KG1 (cell line): Measurements from ENCODE around the gene LSM4.

ENCODE experiments used
- DNase-seq: peaks from one replicate; lab custom pipeline; 2025; lab: John Stamatoyannopoulos, UW

The LSM4 gene

DNA sequence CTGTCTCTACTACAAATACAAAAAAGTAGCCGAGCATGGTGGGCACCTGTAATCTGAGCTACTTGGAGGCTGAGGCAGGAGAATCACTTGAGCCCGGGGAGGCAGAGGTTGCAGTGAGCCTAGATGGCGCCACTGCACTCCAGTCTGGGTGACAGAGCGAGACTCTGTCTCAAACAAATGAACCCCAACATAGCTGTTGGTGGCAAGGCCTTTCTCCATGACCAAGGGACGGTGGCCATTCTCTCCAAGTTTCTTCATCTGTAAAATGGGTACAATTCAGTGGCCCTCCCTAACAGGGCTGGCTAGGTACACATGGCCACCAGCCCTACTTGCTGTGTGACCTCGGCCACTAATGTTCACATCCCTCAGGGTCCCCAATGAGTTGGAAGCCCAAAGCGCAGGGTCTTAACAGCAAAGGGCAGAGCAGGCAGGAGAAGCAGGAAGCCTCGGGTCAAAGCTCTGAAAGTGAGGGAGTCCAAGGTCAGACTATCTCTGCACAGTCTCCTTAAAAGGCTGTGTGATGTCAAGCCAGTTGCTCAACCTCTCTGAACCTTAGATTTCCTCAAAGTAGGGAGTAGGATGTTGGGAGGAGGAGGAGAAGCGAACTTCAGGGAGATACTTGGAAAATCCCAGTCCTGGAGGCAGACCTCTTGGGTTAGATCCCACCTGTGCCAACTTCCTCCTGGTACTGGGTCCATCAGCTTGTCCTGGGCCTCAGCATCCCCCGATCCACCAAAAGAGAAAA, 44.2 kb downstream of the LSM4 start:
- no peak for DNase-seq

DNA sequence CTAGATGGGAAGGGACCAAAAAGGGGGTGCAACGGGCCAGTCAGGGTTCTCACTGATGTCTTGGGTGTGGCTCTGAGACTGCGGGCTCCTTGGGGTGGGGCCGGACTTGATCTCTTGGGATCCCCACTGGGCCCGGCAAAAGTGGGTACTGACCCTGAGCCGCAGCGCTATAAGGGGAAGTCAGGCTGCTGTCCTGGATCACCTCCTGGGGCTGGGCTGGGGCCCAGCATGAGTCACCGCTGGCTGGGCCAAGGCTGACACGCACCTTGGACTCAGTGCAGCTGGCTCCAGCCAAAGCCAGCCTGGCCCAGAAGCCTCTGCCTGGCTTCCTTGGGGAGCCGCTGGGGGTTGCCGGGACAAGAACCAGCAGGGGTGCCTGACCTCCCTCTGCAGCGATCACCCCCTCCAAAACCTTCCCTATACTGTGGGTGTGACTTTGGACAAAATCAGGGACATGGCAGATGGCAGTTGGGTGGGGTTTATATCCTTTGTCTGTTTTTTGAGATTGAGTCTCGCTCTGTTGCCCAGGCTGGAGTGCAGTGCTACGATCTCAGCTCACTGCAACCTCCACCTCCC, 48.0 kb downstream of the LSM4 start:
- no peak for DNase-seq

- DNase-seq: no peak
Measured at GRCh38 chr19:18274219-18274780, 48.6 kb downstream of the LSM4 start, which contains the start of gene IQCN. Gene IQCN, minus strand, starts transcription at chr19:18274452. Its CDS starts 4,974 bp downstream, at chr19:18269478.

DNA sequence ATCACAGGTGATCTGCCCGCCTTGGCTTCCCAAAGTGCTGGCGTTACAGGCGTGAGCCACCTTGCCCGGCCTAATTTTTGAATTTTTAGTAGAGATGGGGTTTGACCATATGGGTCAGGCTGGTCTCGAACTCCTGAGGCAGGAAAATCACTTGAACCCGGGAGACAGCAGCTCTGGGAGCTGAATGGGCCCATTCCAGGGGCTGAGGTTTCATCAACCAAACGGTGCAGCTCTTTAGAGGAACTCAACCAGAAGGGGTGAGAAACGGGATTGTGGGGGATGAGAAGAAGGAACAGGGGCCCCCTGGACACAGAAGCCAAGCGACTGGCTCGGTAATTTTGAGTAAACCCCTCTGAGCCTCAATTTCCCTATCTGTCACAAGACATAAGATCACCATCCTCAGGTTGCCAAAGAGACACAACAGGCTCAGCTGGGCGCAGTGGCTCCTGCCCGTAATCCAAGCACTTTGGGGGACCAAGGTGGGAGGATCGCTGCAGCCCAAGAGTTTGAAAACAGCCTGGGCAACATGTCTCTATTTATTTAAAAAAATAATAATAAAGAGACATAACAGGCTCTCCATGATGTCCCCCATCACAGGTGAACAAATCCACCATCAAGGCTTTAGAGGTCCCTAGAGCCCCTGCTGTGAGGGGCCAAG, 49.2 kb downstream of the LSM4 start:
- DNase-seq: no peak

GRCh38 chr19:18271433-18271841, 51.4 kb downstream of the LSM4 start:
- no peak for DNase-seq

- DNase-seq: no peak
Measured at GRCh38 chr19:18270326-18270725, 52.5 kb downstream of the LSM4 start.

GRCh38 chr19:18269070-18269723, 53.7 kb downstream of the LSM4 start:
- DNase-seq: no peak

GRCh38 chr19:18266771-18267686, 55.8 kb downstream of the LSM4 start:
- DNase-seq: no peak

GRCh38 chr19:18265582-18265981, 57.3 kb downstream of the LSM4 start:
- no peak for DNase-seq

DNA sequence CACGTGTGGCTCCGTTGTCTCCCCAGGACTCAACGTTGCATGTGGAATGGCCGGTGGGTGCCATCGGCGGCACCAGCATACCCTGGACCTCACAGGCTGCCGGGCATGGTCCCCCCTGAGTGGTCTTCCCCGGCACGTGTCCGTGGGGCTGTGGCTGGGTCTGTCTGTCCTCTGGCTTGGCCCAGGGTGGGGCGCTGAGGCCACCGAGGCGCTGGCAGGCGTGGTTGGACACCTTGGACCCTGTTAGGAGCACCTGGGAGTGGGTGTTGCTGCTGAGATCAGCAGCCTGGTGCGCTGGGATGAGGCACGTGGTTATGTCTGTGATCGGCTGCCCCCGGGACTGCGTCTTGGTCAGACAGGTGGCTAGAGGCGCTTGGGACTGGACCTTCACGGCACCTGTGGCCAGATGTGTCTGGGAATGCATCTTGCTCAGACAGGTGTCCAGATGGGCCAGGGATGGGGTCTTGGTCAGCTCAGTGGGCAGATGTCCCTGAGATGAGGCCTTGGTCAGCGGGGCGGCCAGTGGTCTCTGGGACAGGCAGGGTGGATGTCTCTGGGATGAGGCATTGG, 57.8 kb downstream of the LSM4 start:
- no peak for DNase-seq

- no peak for DNase-seq
Measured at GRCh38 chr19:18264137-18264854, 58.6 kb downstream of the LSM4 start.

- no peak for DNase-seq
Measured at GRCh38 chr19:18263324-18264136, 59.3 kb downstream of the LSM4 start.

DNA sequence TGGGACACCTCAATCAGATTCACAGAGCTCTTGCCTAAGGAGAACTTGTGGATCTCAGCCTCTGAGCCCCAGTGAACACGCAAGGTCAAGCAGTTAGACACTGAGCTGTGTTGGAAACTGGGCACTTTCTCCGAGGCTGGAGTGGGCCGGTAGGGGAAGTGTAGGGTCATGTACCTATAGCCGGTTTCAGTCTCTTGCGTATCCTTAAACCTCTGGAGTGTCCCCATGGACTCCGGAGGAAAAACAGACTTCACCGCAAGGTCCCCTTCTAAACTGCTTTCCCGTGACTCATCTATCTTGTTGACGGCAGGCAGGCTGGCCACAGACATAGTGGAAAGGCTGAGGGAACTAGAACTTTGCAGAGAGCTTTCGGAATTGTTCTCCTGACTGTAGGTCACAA, 60.0 kb downstream of the LSM4 start:
- DNase-seq: no peak

GRCh38 chr19:18262144-18262543, 60.7 kb downstream of the LSM4 start:
- no peak for DNase-seq

- DNase-seq: no peak
Measured at GRCh38 chr19:18261474-18261873, 61.4 kb downstream of the LSM4 start.

DNA sequence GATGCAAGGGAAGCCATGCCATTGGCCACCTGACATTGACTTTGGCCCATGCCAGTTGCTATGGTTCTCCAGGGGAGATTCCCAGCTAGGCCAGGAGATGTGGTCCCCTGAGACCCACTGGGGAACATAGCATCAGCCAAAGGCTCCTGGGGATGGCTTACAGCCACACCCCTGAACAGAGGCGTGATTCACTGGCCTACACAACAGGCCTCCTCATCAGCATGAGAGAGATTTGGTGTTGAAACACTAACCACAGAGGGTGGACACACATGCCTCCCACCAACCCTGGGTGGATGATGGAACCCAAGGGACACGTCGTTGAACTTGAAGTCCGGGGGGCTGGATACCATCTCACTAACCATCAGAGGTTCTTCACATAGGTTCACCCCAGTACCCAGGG, 63.0 kb downstream of the LSM4 start:
- DNase-seq: no peak

DNA sequence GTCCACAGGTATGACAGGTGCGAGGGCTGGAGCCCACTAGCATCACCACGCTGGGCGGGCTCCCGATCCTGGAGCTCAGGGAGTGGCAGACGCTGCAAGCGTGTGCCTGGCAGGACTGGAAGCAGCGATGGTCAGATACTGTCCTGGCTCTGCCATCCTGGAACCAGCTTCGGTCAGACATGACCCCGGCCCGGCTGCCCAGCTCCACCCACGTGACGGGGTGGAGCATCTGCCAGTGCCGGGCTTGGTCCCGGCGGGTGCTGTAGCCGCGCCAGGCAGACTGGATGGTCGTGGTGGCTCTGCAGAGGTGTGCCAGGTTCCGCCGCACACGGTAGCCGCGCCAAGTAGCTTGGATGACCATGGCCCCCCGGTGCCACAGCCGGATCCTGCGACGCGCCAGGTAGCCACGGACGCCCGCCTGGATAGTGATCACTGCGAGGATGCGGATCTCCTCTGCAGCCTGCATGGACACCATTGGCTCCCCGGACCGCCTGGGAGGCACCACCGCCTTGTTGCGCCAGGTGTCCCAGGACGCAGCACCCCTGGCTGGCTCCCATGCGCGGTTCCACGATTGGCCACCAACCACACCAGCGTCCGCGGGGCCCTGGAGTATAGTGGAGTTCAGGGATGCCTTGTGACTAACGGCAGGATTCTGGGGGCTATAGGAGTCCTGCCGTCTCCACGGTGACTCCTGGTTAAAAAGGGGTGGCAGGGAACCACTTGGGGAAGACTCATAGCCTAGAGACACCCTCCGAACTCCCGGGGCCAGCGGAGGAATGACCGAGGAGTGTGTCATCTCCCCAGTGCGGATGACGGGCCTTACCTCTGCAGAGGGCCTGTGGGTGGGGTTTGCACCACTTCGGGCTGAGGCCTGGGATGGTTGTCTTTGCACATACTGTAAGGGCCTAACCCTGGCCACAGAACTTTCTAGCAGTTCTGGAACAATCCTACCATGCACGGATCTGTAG, 65.1 kb downstream of the LSM4 start:
- no peak for DNase-seq
